Mucosa of rectum (tissue), 2 donors: ENCODE results near the gene SLC1A7.

Source experiments
- H3K27ac ChIP-seq, 2 donors: one replicate each; pipeline ENCODE4 v1.7.0; 2013; ENCODE audit warnings: inconsistent platforms in 2 of 2, low read depth in 2 of 2, low read length in 2 of 2
- H3K27me3 ChIP-seq, 2 donors: one replicate each; pipeline ENCODE4 v1.7.0; 2013; ENCODE audit warnings: low read length in 2 of 2; ENCODE audit not compliant: control insufficient read depth in 2 of 2, insufficient read depth in 2 of 2
- H3K36me3 ChIP-seq, 2 donors: one replicate each; pipeline ENCODE4 v1.7.0; 2013; ENCODE audit warnings: low read length in 2 of 2; ENCODE audit not compliant: control insufficient read depth in 2 of 2, insufficient read depth in 2 of 2
- H3K4me1 ChIP-seq, 2 donors: one replicate each; pipeline ENCODE4 v1.7.0; 2013; ENCODE audit warnings: low read length in 2 of 2, mild to moderate bottlenecking in 1 of 2; ENCODE audit not compliant: control insufficient read depth in 2 of 2, insufficient read depth in 2 of 2
- H3K4me3 ChIP-seq, 2 donors: one replicate each; pipeline ENCODE4 v1.7.0; 2013; ENCODE audit warnings: low read length in 2 of 2
- H3K9ac ChIP-seq, 2 donors: one replicate each; pipeline ENCODE4 v1.7.0; 2013; ENCODE audit warnings: low read length in 2 of 2, low read depth in 1 of 2, mild to moderate bottlenecking in 1 of 2
- H3K9me3 ChIP-seq, 2 donors: one replicate each; pipeline ENCODE4 v1.7.0; 2013; ENCODE audit warnings: low read length in 2 of 2; ENCODE audit not compliant: control insufficient read depth in 2 of 2
- donor health status: healthy.
- donor health status: Normal muscosa, but diverticular disease.

Gene SLC1A7

GRCh38 chr1:53077599-53077965, 64.9 kb downstream of the SLC1A7 start:
- no peaks in the 10 kb centered on the region for H3K4me1 ChIP-seq
- H3K27me3 ChIP-seq = no peaks in the 10 kb centered on the region
- H3K9me3 ChIP-seq = no peaks in the 10 kb centered on the region
- H3K9ac ChIP-seq = no peak overlapping the region
- H3K27ac ChIP-seq = no peak overlapping the region
- H3K4me3 ChIP-seq = no peak overlapping the region
- H3K36me3 ChIP-seq = no peaks in the 10 kb centered on the region

GRCh38 chr1:53076721-53077598, 65.5 kb downstream of the SLC1A7 start:
- H3K9me3 ChIP-seq = no peaks in the 10 kb centered on the region
- no peak overlapping the region for H3K27ac ChIP-seq
- H3K27me3 ChIP-seq = no peaks in the 10 kb centered on the region
- H3K4me1 ChIP-seq = no peaks in the 10 kb centered on the region
- H3K9ac ChIP-seq = no peak overlapping the region
- H3K4me3 ChIP-seq = no peak overlapping the region
- no peaks in the 10 kb centered on the region for H3K36me3 ChIP-seq

- H3K9ac ChIP-seq = no peak overlapping the region
- no peak overlapping the region for H3K27ac ChIP-seq
- no peaks in the 10 kb centered on the region for H3K27me3 ChIP-seq
- no peaks in the 10 kb centered on the region for H3K4me1 ChIP-seq
- H3K4me3 ChIP-seq = no peak overlapping the region
- no peaks in the 10 kb centered on the region for H3K9me3 ChIP-seq
- H3K36me3 ChIP-seq = no peaks in the 10 kb centered on the region
Measured at GRCh38 chr1:53076165-53076564, 66.3 kb downstream of the SLC1A7 start.

- Histone ChIP-seq H3K27ac (no peak overlapping the region), H3K27me3 (no peaks in the 10 kb centered on the region), H3K36me3 (no peaks in the 10 kb centered on the region), H3K4me3 (no peak overlapping the region), H3K9me3 (no peaks in the 10 kb centered on the region), H3K4me1 (no peaks in the 10 kb centered on the region), H3K9ac (no peak overlapping the region)
Measured at GRCh38 chr1:53075761-53076163, 66.7 kb downstream of the SLC1A7 start.

GRCh38 chr1:53075206-53075605, 67.2 kb downstream of the SLC1A7 start:
- H3K9me3 ChIP-seq = no peaks in the 10 kb centered on the region
- H3K4me3 ChIP-seq = no peak overlapping the region
- no peak overlapping the region for H3K9ac ChIP-seq
- H3K27ac ChIP-seq = no peak overlapping the region
- H3K36me3 ChIP-seq = no peaks in the 10 kb centered on the region
- no peaks in the 10 kb centered on the region for H3K27me3 ChIP-seq
- H3K4me1 ChIP-seq = no peaks in the 10 kb centered on the region

- no peaks in the 10 kb centered on the region for H3K4me1 ChIP-seq
- H3K9ac ChIP-seq = no peak overlapping the region
- no peak overlapping the region for H3K27ac ChIP-seq
- H3K27me3 ChIP-seq = no peaks in the 10 kb centered on the region
- H3K36me3 ChIP-seq = no peaks in the 10 kb centered on the region
- no peaks in the 10 kb centered on the region for H3K9me3 ChIP-seq
- H3K4me3 ChIP-seq = no peak overlapping the region
Measured at GRCh38 chr1:53074313-53075154, 67.9 kb downstream of the SLC1A7 start.

GRCh38 chr1:53073868-53074311, 68.5 kb downstream of the SLC1A7 start:
- Histone ChIP-seq H3K27me3 (no peaks in the 10 kb centered on the region), H3K4me3 (no peak overlapping the region), H3K9me3 (no peaks in the 10 kb centered on the region), H3K4me1 (no peaks in the 10 kb centered on the region), H3K9ac (no peak overlapping the region), H3K36me3 (no peaks in the 10 kb centered on the region), H3K27ac (no peak overlapping the region)

GRCh38 chr1:53073287-53073686, 69.2 kb downstream of the SLC1A7 start:
- H3K36me3 ChIP-seq = no peaks in the 10 kb centered on the region
- H3K27ac ChIP-seq = no peak overlapping the region
- H3K9me3 ChIP-seq = no peaks in the 10 kb centered on the region

GRCh38 chr1:53071915-53072314, 70.5 kb downstream of the SLC1A7 start:
- Histone ChIP-seq H3K27ac (no peak overlapping the region), H3K36me3 (no peaks in the 10 kb centered on the region), H3K9ac (no peak overlapping the region), H3K27me3 (no peaks in the 10 kb centered on the region), H3K4me3 (no peak overlapping the region), H3K9me3 (no peaks in the 10 kb centered on the region), H3K4me1 (no peaks in the 10 kb centered on the region)

More at GRCh38 chr1:53073287-53073686, 69.2 kb downstream of the SLC1A7 start:
- H3K4me1 ChIP-seq = no peaks in the 10 kb centered on the region
- no peak overlapping the region for H3K4me3 ChIP-seq
- H3K9ac ChIP-seq = no peak overlapping the region
- no peaks in the 10 kb centered on the region for H3K27me3 ChIP-seq

GRCh38 chr1:53071167-53071865, 71.1 kb downstream of the SLC1A7 start:
- Histone ChIP-seq H3K27ac (no peak overlapping the region), H3K36me3 (no peaks in the 10 kb centered on the region), H3K9ac (no peak overlapping the region), H3K9me3 (no peaks in the 10 kb centered on the region), H3K4me1 (no peaks in the 10 kb centered on the region), H3K4me3 (no peak overlapping the region), H3K27me3 (no peaks in the 10 kb centered on the region)
